Fibroblast of skin of abdomen (primary cell): ENCODE results near the gene GID8. TPM values are rescaled to one million over a fixed set of nuclear protein-coding genes. Genes with fewer than 3 reads are reported as not detected.

ENCODE experiments used
- DNase-seq: peaks from one replicate; pipeline ENCODE4 v3.0.0-alpha.2; 2013
- polyA plus RNA-seq, 2 experiments: library from polyadenylated mRNA; unstranded; fragments of 120-200 nt; gene quantifications; one replicate each; pipeline ENCODE4 v1.2.1, GENCODE V29; 2013; ENCODE audit not compliant: insufficient read length in 2 of 2

GID8 gene
- 27.7 TPM for polyA plus RNA-seq (2013, experiment 1 of 2; ENCODE audit: insufficient read length)
- 27.0 TPM for polyA plus RNA-seq (2013, experiment 2 of 2; ENCODE audit: insufficient read length)

DNA sequence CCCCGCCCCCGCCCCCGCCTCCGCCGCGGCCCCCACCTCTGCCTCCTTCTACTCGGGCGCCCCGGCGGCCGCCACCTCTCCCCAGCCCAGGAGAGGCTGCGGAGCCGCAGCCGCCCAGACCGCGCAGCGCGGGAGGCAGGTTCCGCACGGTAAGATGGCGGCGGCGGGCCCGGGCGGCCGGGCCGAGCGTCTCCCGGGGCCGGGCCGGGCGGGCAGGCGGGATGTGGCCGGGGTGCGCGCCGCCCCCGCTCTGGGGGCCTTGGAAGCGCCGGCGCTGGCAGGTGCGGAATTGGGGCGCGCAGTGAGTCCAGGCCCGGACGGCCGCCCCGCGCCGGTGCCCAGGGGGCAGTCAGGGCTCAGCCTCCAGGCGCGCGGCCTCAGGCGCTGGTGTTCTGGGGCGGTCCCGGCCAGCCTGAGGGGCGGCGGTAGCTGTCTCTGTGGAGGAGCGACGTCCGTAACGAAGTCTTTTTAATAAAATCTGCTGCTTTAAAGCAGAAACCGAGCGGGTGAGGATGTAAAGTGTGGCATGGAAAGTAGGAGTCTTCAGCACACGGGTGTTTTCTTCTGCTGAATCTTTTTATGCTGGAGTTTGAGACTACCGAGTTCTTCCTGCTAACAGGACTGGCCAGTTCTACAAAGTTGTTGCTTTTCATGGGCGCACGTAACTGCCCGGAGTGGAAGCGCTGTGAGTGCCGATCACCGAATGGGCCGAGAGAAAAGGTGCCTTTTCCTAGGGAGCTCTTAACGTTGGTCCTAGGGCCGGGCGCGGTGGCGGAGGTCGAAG lies at the start of gene GID8:
GID8 (plus strand) TSS at position 43 of the 784 bp plus-strand sequence. CDS start 3,356 bp downstream, outside the sequence.
- DNase-seq = peak; percentile 35

GRCh38 chr20:62888406-62888805 lies 49.5 kb upstream of the GID8 start:
- DNase-seq = no peak

DNA sequence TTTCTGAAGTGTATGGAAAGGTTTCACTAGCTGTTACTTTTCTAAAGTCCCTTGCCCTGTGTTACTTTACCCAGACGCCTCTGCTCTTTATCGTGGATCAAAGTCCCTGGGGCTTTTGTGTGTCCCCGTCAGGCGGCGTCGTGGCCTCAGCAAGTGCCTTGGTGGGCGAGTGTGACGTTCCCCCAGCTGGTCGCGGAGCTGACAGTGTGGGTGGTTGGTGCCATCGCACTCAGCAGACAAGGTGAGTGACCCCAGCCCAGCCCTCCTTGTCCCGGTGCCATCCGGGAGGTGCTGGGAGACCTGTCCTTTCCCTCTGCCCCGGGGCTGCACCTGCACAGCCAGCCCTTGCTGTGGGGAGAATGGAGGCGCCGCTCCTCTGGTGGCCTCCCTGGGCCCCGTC lies 49.0 kb upstream of the GID8 start:
- DNase-seq = no peak

DNA sequence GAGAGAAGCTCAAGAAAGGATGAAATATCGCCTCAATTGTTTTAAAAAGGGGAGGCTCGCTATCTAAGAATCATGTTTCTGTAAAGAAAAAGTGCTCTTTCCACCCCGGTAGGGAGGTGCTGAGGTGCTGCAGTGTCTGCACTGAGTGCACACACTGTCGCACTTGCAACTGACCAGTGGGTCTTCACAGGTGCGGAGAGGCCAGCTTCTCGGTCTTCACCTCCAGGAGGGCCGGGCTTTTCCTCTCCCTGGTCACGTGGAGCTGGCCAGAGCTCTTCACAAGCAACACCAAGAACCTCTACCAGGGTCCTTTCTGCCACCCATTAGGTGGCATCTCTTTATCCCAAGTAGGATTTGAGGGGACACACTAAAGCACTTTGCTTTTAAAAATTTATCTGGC lies 48.5 kb upstream of the GID8 start:
- no peak for DNase-seq

DNA sequence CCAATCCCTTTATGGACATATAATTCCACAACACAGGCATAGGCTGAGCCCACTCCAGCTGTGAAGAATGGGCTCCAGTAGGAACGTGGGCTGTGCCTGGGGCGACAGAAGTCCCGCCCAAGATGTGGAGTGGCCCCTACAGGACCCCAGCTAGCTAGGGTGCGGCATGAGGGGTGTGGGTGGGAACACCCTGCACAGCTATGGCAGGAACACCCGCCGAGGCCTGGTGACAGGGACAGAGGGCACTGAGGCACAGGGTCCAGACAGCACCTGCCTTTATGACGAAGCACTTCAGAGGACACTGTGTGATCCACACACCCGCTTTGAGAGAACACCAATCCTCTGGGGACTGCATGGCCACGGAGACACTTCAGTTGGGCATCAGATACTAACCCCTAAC lies 48.1 kb upstream of the GID8 start:
- no peak for DNase-seq

DNA sequence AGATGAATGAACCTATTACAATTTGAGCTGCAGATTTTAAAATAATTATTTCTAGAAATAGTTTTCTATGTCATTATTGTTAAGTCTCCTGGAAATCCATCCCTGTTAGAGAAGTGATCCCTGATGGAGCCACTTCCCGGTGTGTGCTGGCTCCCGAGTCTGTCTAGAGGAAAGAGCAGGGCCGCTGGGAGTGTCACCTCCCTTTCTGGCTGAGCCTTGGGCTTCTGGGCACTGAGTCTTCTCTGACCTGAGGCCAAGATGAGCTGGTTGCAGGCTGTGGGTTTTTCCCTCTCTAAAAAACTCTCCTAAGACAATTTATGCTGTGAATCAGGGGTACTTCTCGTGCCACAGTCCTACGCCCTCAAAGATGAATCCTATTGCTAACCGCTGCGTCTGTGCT lies 47.5 kb upstream of the GID8 start:
- DNase-seq = no peak

DNA sequence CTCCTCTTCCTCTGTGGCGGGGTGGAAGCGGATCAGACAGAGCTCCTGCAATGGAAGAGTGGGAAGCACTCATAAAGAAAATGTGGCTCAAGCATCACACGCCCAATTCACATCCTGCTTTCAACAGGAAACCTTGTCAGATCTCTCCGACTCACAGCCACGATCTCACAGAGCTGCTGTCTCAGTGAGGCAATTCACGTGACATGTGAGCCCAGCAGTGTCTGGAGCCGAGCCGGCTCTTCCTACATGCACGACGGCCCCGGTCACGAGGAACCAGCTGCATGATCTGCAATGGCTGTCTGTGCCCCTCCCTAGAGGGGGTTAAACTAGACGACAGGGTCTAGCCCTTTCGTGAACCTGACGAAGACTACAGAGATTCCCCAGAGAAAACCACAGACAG lies 46.8 kb upstream of the GID8 start:
- DNase-seq = no peak

- DNase-seq = no peak
These were observed 45.3 kb upstream of the GID8 start for GRCh38 chr20:62892348-62893304.

DNA sequence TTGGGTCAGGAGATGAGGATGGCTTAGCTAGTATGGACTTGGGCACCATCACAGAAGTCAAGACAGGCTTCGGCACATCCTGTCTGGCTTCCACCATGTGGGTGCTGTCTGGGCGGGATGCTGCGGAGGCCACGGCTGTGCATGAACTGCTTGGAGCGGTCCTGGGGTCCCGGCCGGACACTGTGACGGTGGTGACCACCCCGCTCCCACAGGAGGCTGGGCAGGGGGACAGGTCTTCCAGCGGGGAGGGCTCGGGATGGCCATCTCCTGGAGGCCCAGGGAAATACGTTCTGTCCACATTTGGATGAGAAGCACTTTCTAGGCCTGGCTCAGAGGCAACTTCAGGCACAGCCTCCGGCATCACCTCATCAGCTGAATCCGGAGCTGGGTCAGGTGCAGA lies 44.2 kb upstream of the GID8 start:
- no peak for DNase-seq

GRCh38 chr20:62894261-62894660 lies 43.7 kb upstream of the GID8 start:
- DNase-seq = no peak

- no peak for DNase-seq
These were observed 42.4 kb upstream of the GID8 start for GRCh38 chr20:62895539-62895938.

DNA sequence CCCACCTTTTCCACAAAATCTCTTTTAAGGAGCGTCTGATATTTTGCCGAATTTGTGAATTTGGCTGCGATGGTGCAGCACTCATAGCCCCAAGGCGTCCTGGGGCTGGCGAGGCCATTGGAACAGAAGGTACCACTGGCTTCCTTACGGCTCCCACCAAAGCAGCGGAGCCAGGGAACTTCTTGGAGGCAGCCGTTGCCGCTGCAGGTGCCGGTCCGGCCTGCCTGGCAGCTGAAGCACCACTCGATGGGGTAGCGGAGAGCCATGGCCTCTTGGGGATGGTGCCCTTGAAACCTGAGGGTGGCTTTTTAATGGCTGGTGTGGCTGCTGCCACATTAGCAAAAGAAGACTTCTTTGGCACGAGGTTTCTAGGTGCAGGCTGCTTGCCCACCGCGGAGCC lies 41.4 kb upstream of the GID8 start:
- DNase-seq = no peak

DNA sequence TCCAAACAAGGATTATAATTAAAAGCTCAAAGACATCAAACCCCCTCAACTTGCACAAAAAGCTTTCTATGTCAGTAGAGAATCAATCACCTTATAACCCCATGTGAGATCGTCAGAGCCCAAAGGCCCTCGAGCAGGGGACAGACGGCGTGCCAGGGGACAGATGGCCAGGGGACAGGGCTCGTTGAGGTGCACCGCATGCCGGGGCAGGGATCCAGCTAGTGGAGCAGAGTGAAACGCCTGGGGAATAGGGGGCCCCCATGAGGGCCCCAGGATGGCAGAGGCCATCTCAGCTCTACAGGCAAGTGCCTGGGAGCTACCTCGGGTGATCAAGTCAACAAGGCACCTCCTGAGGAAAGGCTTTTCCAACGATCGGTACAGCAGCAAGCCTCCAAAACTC lies 40.3 kb upstream of the GID8 start:
- DNase-seq = no peak

DNA sequence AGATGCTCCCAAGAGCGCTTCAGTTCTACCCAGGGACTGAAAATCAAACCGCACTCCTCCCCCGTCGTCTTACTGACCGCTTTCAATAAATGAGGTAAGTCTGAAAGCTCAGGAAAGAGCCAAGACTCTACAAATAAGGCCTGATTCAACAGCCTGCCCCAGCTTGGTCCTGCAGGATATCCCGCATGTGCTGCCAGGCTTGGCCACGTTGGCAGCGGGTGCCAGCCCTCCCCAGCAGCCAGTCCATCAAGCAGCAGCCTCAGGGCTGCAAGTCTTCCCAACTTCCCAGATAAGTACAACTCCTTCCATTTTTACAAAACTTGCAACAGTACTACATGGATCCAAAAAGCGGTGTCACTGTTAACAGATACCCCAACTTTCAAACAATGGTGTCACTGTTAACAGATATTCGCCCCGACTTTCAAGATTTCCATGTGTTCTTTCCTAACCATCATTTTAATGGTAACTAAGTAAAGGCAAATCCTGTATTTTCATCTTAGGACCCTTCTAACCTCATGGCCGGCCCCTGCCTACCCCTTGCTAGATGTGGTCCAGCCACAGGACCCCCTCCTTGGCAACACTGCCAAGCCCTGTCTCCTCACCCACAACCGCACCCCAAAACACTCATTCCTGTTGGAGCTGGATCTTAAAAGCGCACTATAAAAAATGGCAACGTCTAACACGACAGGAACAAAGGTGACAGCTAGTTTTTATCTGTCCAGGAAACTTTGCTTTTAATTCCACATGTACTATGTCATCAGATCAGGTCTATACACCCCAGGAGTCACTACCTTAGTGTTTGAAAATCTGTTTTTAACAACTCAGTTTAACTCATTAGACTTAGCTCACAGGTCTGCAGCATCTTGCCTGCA lies 39.6 kb upstream of the GID8 start:
- no peak for DNase-seq

- no peak for DNase-seq
These were observed 38.8 kb upstream of the GID8 start for GRCh38 chr20:62898970-62899632.

DNA sequence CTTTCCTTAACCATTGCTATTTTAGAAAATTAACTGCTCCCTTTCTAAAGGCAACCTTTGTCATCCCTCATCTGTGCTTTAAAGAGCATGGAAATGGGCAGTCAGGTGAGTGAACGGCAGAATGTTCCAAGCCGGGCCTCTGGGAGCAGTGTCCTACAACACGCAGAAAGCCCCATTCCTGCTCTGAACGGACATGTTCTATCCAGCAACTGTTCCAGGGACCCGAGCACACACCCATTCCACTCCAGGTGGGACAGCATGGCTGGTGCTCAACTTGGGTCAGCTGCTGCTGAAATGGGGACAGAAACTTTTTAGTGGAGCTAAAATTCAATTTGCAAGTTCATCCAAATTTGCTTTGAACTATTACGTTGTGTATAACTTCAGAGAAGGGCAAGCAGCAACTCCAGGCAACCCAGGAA lies 38.3 kb upstream of the GID8 start:
- DNase-seq = no peak

DNA sequence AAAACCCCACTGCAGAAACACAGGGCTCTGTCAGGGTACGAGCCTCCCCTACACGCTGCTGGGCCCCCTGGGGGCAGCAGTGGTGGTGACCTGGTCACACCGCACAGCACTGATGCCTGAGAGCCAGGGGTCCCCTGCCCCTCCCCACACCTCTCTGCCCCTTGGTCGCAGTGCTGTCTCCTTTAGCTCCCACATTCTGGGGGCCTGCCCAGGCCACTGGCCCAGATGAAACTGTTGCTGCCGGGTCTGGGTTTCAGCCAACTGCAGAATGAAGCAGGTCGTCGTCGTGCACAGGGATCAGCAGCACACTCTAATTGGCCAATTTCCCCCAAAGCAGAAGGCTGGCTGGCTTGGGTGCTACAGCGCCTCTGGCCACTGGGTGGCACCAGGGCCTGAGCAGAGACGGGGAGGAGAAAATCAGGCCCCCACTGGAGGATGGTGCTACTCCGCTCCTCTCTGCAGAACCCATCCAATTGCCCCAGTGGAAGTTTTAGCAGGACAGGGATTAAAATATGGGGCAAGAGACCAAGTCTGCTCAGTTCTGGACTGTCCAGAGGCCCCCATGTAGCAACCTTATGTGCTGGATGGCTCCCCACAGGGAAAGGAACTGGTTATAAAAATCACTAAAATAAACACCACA lies 37.8 kb upstream of the GID8 start:
- peak; percentile 64 for DNase-seq

- no peak for DNase-seq
These were observed 37.0 kb upstream of the GID8 start for GRCh38 chr20:62900692-62901584.

DNA sequence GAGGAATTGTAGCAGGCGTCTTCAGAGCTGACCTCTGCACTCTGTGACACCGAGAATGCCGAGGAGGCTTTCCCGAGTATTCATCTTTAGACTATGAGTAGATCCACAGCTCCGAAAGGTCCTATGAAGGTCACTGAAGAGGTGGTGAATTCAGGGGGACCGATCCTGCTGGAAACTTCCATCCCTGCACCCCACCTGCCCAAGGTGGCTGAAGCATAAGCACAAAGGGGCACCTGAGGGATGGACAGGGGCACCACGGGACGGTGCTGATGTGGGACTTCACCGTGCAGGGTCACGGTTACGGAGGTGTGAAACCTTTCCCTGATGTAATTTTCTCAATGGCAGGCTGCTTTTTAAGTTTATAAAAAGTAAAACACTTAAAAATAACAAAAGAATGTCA lies 36.1 kb upstream of the GID8 start:
- DNase-seq = no peak

DNA sequence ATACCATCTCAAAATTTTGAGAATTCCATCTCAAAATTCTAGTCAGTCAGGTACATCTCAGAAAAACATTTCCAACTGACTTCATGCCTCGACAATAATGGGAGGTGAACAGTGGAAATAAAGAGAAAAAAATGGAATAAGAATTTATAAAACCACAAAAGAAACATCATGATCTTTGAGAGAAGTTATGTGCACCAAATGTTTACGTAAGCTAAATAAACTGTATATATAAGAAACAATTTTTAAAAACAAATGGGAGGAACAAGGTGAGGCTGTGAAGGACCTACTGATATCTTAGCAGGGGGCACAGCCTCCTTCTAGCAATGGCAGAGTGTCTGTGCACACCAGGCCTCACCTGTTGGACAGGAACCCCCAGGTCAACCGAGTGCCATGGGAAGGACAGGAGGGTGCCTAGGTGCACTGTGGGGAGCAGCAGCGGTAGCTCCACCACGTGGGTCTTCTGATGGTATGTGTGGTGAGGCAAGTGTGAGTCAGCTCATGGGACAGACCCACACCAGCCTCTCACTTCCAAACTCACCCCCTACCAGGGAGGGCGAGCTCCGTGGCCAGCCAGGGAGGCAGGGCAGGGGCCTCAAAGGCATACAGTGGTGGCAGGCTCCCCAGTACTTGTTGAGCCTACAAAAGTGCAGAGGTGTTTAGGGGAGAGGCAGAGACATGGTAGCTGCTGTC lies 34.9 kb upstream of the GID8 start:
- DNase-seq = peak; percentile 23
